Effector memory CD4-positive, alpha-beta T cell (primary cell): Measurements from ENCODE around the gene PHF2.

Experiments
- DNase-seq, 3 donors: peaks; one replicate each; pipeline ENCODE4 v3.0.0-alpha.2; 2020
- H3K27ac ChIP-seq: 2 replicates; pipeline ENCODE4 v1.7.0; 2013; ENCODE audit warnings: mild to moderate bottlenecking, low read length, moderate library complexity; ENCODE audit not compliant: insufficient read depth, poor library complexity, severe bottlenecking
- H3K27me3 ChIP-seq: replicated peaks from 2 replicates; pipeline ENCODE4 v1.7.0; 2013; ENCODE audit warnings: mild to moderate bottlenecking, low read length; ENCODE audit not compliant: insufficient read depth, control insufficient read depth, poor library complexity, severe bottlenecking
- H3K36me3 ChIP-seq: 2 replicates; pipeline ENCODE4 v1.7.0; 2013; ENCODE audit warnings: mild to moderate bottlenecking, low read length, moderate library complexity; ENCODE audit not compliant: control insufficient read depth, insufficient read depth
- H3K4me1 ChIP-seq: 2 replicates; pipeline ENCODE4 v1.7.0; 2013; ENCODE audit warnings: low read length, mild to moderate bottlenecking; ENCODE audit not compliant: control insufficient read depth, insufficient read depth, poor library complexity, severe bottlenecking
- H3K4me3 ChIP-seq: 2 replicates; pipeline ENCODE4 v1.7.0; 2013; ENCODE audit warnings: low read length, low read depth, mild to moderate bottlenecking; ENCODE audit not compliant: insufficient read depth, poor library complexity, severe bottlenecking
- H3K9me3 ChIP-seq: 2 replicates; pipeline ENCODE4 v1.7.0; 2013; ENCODE audit warnings: mild to moderate bottlenecking, low read length, moderate library complexity; ENCODE audit not compliant: control insufficient read depth

Gene PHF2

GRCh38 chr9:93701494-93702218 is 125.3 kb downstream of the PHF2 start:
- Histone ChIP-seq H3K36me3 (no peaks in the 10 kb centered on the region), H3K4me3 (no peak overlapping the region), H3K9me3 (no peaks in the 10 kb centered on the region), H3K4me1 (no peaks in the 10 kb centered on the region), H3K27me3 (no peaks in the 10 kb centered on the region), H3K27ac (no peak overlapping the region)
- DNase-seq = no peak

GRCh38 chr9:93702261-93702660 is 125.9 kb downstream of the PHF2 start:
- H3K4me1 ChIP-seq = no peaks in the 10 kb centered on the region
- no peaks in the 10 kb centered on the region for H3K36me3 ChIP-seq
- no peak overlapping the region for H3K4me3 ChIP-seq
- no peak for DNase-seq
- no peaks in the 10 kb centered on the region for H3K27me3 ChIP-seq
- H3K9me3 ChIP-seq = no peaks in the 10 kb centered on the region
- H3K27ac ChIP-seq = no peak overlapping the region

- Histone ChIP-seq H3K36me3 (no peaks in the 10 kb centered on the region), H3K27me3 (no peaks in the 10 kb centered on the region), H3K9me3 (no peaks in the 10 kb centered on the region), H3K4me3 (no peak overlapping the region), H3K27ac (no peak overlapping the region), H3K4me1 (no peaks in the 10 kb centered on the region)
- DNase-seq = no peak
Observed at GRCh38 chr9:93708289-93708986, 132.1 kb downstream of the PHF2 start.

- H3K27ac ChIP-seq = no peak overlapping the region
- no peaks in the 10 kb centered on the region for H3K27me3 ChIP-seq
- no peaks in the 10 kb centered on the region for H3K9me3 ChIP-seq
- DNase-seq = no peak
- H3K4me1 ChIP-seq = no peaks in the 10 kb centered on the region
- H3K36me3 ChIP-seq = no peaks in the 10 kb centered on the region
- H3K4me3 ChIP-seq = no peak overlapping the region
Observed at GRCh38 chr9:93708987-93709302, 132.6 kb downstream of the PHF2 start.

- H3K36me3 ChIP-seq = no peaks in the 10 kb centered on the region
- no peak overlapping the region for H3K27ac ChIP-seq
- H3K9me3 ChIP-seq = no peaks in the 10 kb centered on the region
- no peaks in the 10 kb centered on the region for H3K4me1 ChIP-seq
- no peaks in the 10 kb centered on the region for H3K27me3 ChIP-seq
- no peak overlapping the region for H3K4me3 ChIP-seq
- no peak for DNase-seq
Observed at GRCh38 chr9:93709600-93710369, 133.4 kb downstream of the PHF2 start.

- Histone ChIP-seq H3K36me3 (no peaks in the 10 kb centered on the region), H3K27me3 (no peaks in the 10 kb centered on the region), H3K9me3 (no peaks in the 10 kb centered on the region), H3K4me1 (no peaks in the 10 kb centered on the region), H3K27ac (no peak overlapping the region), H3K4me3 (no peak overlapping the region)
- DNase-seq = no peak
Observed at GRCh38 chr9:93710370-93710723, 134.0 kb downstream of the PHF2 start.

GRCh38 chr9:93711002-93711401 is 134.6 kb downstream of the PHF2 start:
- Histone ChIP-seq H3K9me3 (no peaks in the 10 kb centered on the region), H3K27me3 (no peaks in the 10 kb centered on the region), H3K4me1 (no peaks in the 10 kb centered on the region), H3K36me3 (no peaks in the 10 kb centered on the region), H3K4me3 (no peak overlapping the region), H3K27ac (no peak overlapping the region)
- DNase-seq = no peak

- H3K36me3 ChIP-seq = no peaks in the 10 kb centered on the region
Observed at GRCh38 chr9:93712896-93713295, 136.5 kb downstream of the PHF2 start.

GRCh38 chr9:93713716-93714115 is 137.3 kb downstream of the PHF2 start:
- Histone ChIP-seq H3K27me3 (no peaks in the 10 kb centered on the region), H3K36me3 (no peaks in the 10 kb centered on the region), H3K4me3 (no peak overlapping the region), H3K9me3 (no peaks in the 10 kb centered on the region), H3K4me1 (no peaks in the 10 kb centered on the region), H3K27ac (no peak overlapping the region)
- DNase-seq = no peak

More at GRCh38 chr9:93712896-93713295, 136.5 kb downstream of the PHF2 start:
- no peak overlapping the region for H3K27ac ChIP-seq
- H3K4me1 ChIP-seq = no peaks in the 10 kb centered on the region
- DNase-seq = no peak
- H3K4me3 ChIP-seq = no peak overlapping the region
- no peaks in the 10 kb centered on the region for H3K9me3 ChIP-seq
- H3K27me3 ChIP-seq = no peaks in the 10 kb centered on the region

- H3K27me3 ChIP-seq = no peaks in the 10 kb centered on the region
- no peak for DNase-seq
Observed at GRCh38 chr9:93721417-93721965, 145.1 kb downstream of the PHF2 start.

More at GRCh38 chr9:93721417-93721965, 145.1 kb downstream of the PHF2 start:
- Histone ChIP-seq H3K9me3 (no peaks in the 10 kb centered on the region), H3K4me3 (no peak overlapping the region), H3K36me3 (no peaks in the 10 kb centered on the region), H3K4me1 (no peaks in the 10 kb centered on the region), H3K27ac (no peak overlapping the region)
